ENCODE results near the gene IL1R2.

GRCh38 chr2:102069311-102069974 is 77.7 kb downstream of the IL1R2 start:
- no peak for TF ChIP-seq TCF12 (IDR thresholded peaks at IDR 0.05; ENCODE audit: low read depth)
- TF ChIP-seq EP300 (IDR thresholded peaks at IDR 0.05; ENCODE audit: borderline replicate concordance): no peak
- TF ChIP-seq CEBPB (IDR thresholded peaks at IDR 0.05): no peak
- no peak for TF ChIP-seq TAF1 (IDR thresholded peaks at IDR 0.05; ENCODE audit: low read depth)
- TF ChIP-seq REST (IDR thresholded peaks at IDR 0.05; ENCODE audit: low read depth): no peak
- TF ChIP-seq MAX (IDR thresholded peaks at IDR 0.05): no peak
- TF ChIP-seq YY1 (IDR thresholded peaks at IDR 0.05; ENCODE audit: low read depth): no peak
- TF ChIP-seq RAD21 (IDR thresholded peaks at IDR 0.05; ENCODE audit: low read depth): no peak
- no peak for TF ChIP-seq EGR1 (IDR thresholded peaks at IDR 0.05)
- 0 out of 2 replicates have a peak, but pooled peaks have one; percentile 51 for TF ChIP-seq TEAD4 (IDR thresholded peaks at IDR 0.05)
- TF ChIP-seq CREB1 (IDR thresholded peaks at IDR 0.05; ENCODE audit: low read depth): no peak
- TF ChIP-seq FOXM1 (IDR thresholded peaks at IDR 0.05; ENCODE audit: borderline replicate concordance, low read depth): no peak

Data from Ishikawa (cell line).